ENCODE measurements around the gene ESYT3.

ESYT3 gene

DNA sequence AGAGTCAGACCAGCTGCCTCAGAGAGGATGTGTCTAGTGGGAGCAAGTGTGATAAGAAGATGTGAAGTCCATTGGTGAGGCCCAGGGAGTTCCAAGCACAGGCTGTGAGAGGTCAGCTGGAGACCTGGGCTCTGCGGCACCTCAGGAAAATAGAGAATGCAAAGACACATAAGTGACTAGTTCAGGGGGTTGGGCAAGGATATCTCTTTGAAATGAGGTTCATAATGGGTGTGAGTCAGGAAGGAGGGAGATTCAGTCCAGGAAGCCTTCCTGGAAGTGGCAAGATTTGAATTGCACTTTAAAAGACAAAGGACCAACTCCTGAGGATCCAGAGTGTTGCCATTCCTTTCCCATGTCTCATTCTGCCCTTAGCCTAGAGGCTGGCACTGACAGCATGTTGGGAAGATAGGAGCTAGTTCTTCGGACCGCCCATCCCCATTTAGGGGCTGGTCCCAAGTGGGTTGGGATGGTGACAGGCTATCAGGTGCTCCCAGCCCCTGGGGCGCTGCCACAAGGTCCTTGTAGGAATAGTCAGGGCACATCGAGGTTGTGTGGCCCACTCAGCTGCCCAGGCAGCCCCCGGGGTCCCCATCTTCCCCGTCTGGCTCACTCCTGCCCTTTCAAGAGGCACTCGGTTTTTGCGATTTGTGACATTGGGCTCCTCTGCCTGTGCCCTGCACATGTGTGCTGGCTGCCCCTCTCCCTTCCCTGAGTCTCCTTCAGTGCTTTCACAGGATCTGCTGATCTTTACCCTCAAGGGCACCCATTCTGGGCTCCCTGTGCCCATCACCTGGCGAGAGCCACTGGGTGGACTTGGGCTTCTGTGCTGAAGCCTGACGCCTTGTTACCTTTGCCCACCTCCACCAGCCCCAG, 23.7 kb downstream of the ESYT3 start:
- TF ChIP-seq ZNF274 (IDR thresholded peaks at IDR 0.05; ENCODE audit: low read depth, low read length) = no peak
- H3K4me3 ChIP-seq (ENCODE audit: low read length) = no peak overlapping the region

- H3K4me3 ChIP-seq (ENCODE audit: low read length) = no peak overlapping the region
- TF ChIP-seq ZNF274 (IDR thresholded peaks at IDR 0.05; ENCODE audit: low read depth, low read length) = no peak
These were observed 24.5 kb downstream of the ESYT3 start for GRCh38 chr3:138458774-138459499.

DNA sequence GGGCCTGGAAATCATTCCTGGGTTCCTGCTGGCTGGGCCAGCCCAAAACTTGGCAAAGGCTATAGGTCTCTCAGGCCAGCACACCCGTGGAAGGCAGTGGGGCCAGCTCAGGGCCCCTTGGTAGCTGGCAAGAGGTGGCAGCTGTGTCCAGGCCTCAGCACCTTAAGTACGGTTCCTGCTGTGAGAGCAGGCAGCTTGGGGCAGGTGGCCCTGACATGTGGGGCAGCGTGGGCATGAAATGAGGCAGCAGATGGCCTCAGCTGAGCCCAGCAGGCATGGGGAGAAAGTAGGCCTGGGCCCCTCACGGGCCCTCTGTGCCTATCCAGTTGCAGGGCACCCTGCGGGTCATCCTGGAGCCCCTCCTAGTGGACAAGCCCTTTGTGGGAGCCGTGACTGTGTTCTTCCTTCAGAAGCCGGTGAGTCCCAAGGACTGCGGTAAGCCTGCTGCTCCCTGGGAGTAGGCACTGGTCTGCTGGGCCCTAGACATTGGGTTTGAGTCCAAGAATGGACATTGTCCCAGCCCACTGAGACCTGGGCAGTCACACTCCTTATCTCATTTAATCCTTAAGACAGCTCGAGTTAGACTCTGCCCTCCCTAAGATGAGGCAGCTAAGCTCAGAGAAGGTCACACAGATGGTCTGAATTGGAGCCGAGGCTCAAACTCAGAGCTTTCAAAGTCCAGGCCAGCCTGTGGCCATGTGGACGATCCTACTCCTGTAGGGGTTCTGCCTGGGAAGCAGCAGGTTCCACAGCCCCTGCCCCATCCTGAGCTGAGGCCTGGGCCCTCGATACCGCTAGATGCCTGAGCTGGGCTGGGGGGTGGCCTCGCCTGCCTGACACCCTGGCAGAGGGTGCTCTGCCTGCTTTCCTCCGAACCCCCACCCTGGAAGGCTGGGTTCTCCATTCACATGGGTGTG, 25.5 kb downstream of the ESYT3 start:
- H3K4me3 ChIP-seq (ENCODE audit: low read length) = no peak overlapping the region
- no peak for TF ChIP-seq ZNF274 (IDR thresholded peaks at IDR 0.05; ENCODE audit: low read depth, low read length)

- H3K4me3 ChIP-seq (ENCODE audit: low read length) = no peak overlapping the region
- TF ChIP-seq ZNF274 (IDR thresholded peaks at IDR 0.05; ENCODE audit: low read depth, low read length) = no peak
These were observed 26.3 kb downstream of the ESYT3 start for GRCh38 chr3:138460536-138461205.

GRCh38 chr3:138461246-138461645, 26.8 kb downstream of the ESYT3 start:
- TF ChIP-seq ZNF274 (IDR thresholded peaks at IDR 0.05; ENCODE audit: low read depth, low read length) = no peak

GRCh38 chr3:138461896-138462295, 27.5 kb downstream of the ESYT3 start:
- no peak overlapping the region for H3K4me3 ChIP-seq (ENCODE audit: low read length)
- TF ChIP-seq ZNF274 (IDR thresholded peaks at IDR 0.05; ENCODE audit: low read depth, low read length) = no peak

More at GRCh38 chr3:138461246-138461645, 26.8 kb downstream of the ESYT3 start:
- no peak overlapping the region for H3K4me3 ChIP-seq (ENCODE audit: low read length)

DNA sequence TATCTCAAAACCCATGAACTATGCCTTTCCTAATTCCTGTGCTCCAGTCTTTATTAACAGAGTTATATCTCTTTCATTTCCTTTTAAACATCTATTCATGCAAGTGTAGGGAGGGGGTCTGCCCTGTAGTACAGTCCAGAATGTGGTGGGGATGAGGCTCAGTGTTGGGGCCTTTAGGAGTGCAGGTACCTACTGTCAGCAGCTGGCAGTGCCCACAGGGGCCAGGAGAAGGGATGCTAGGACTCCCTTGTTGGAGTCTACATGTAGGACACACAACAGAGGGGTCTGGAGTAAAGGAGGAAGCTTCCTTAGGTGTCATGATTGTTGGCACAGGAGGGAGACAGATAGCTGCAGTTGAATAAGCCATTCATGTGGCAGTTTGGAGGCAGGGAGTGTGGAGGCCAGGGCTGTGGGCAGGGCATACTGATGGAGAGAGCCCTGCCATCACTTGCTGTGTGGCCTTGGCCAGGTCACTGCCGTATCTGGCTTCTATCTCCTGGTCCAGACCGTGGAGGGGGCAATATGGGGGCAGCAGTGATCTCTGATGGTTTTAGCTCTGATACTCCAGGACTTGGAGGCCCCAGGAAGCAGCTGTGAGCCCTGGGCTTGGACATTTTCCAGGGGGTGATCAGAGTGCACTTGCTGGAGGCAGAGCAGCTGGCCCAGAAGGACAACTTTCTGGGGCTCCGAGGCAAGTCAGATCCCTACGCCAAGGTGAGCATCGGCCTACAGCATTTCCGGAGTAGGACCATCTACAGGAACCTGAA, 29.5 kb downstream of the ESYT3 start:
- TF ChIP-seq ZNF274 (IDR thresholded peaks at IDR 0.05; ENCODE audit: low read depth, low read length) = no peak
- no peak overlapping the region for H3K4me3 ChIP-seq (ENCODE audit: low read length)

DNA sequence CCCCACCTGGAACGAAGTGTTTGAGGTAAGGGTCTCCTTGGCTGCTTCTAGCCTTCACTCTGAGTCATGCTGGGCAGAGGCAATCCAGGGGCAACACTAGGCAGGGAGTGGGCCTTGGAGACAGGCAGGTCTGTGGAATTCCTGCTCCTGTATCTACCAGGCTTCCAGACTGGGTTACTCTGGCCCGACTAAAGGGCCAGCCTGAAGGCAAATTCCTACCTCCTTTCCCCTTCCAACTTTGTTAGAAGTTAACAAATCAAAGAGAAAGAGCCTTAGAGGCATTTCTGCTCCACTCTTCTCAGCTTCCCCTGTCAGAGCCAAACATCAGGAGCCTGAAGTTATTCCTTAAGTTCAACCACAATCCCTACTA, 30.1 kb downstream of the ESYT3 start:
- H3K4me3 ChIP-seq (ENCODE audit: low read length) = no peak overlapping the region
- no peak for TF ChIP-seq ZNF274 (IDR thresholded peaks at IDR 0.05; ENCODE audit: low read depth, low read length)

GRCh38 chr3:138465451-138465850, 31.0 kb downstream of the ESYT3 start:
- no peak overlapping the region for H3K4me3 ChIP-seq (ENCODE audit: low read length)
- TF ChIP-seq ZNF274 (IDR thresholded peaks at IDR 0.05; ENCODE audit: low read depth, low read length) = no peak

DNA sequence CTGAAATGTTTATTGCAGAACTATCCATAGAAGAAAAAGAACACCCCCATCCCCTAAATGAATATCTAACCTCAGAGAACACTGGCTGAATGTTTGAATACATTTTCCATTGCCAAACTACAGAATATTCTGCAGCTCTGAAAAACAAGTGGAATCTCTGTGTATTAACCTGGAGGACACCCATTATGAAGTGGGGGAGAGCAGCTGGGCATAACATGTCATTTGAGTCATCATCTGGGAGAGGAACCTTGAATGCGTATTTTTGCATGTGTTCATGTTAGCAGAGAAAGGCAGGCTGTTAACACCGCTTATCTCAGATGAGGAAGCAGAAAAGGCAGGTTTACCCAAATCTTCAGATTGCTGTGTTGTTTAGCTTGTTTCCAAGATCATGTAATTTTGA, 31.5 kb downstream of the ESYT3 start:
- no peak overlapping the region for H3K4me3 ChIP-seq (ENCODE audit: low read length)
- TF ChIP-seq ZNF274 (IDR thresholded peaks at IDR 0.05; ENCODE audit: low read depth, low read length) = no peak

GRCh38 chr3:138467931-138468330, 33.5 kb downstream of the ESYT3 start:
- no peak for TF ChIP-seq ZNF274 (IDR thresholded peaks at IDR 0.05; ENCODE audit: low read depth, low read length)
- H3K4me3 ChIP-seq (ENCODE audit: low read length) = no peak overlapping the region

- TF ChIP-seq ZNF274 (IDR thresholded peaks at IDR 0.05; ENCODE audit: low read depth, low read length) = no peak
- H3K4me3 ChIP-seq (ENCODE audit: low read length) = no peak overlapping the region
These were observed 34.0 kb downstream of the ESYT3 start for GRCh38 chr3:138468451-138468850.

DNA sequence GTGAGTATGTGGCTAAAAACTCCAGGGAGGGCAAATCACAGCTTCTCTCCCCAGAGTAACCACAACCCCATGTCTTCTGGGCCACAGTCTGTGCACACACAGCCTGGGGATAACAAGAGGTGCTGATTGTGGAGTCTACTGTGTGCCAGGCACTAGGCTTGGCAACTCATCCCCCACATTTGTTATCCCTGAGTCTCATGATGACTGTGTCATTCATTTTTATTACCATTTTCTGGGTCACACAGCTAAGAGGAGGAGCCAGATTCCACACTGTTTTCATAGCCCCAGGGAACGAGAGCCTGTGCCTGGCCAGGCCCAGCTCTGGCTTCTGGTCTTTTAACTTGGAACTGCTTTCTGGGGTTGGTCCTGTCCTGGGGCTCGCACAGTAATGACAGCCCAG, 34.5 kb downstream of the ESYT3 start:
- H3K4me3 ChIP-seq (ENCODE audit: low read length) = no peak overlapping the region
- no peak for TF ChIP-seq ZNF274 (IDR thresholded peaks at IDR 0.05; ENCODE audit: low read depth, low read length)
